AG10803 (cell line): ENCODE data around the gene TPST2.
"Not testable (repeated sequence)": the region's sequence is repeated elsewhere in the genome, so short reads cannot be mapped to it uniquely, and the experiment has no call there.

Experiments used
- DNase-seq: peaks from one replicate; pipeline ENCODE4 v3.0.0; 2010; ENCODE audit warnings: low read depth
- H3K4me3 ChIP-seq: 2 replicates; pipeline ENCODE4 v1.5.1; 2011; ENCODE audit warnings: mild to moderate bottlenecking, low read length, control low read depth
- CTCF ChIP-seq: conservative IDR thresholded peaks from 2 replicates; pipeline ENCODE4 v1.5.1; 2011; ENCODE audit warnings: mild to moderate bottlenecking, low read length, control low read depth, inconsistent platforms

Gene TPST2

DNA sequence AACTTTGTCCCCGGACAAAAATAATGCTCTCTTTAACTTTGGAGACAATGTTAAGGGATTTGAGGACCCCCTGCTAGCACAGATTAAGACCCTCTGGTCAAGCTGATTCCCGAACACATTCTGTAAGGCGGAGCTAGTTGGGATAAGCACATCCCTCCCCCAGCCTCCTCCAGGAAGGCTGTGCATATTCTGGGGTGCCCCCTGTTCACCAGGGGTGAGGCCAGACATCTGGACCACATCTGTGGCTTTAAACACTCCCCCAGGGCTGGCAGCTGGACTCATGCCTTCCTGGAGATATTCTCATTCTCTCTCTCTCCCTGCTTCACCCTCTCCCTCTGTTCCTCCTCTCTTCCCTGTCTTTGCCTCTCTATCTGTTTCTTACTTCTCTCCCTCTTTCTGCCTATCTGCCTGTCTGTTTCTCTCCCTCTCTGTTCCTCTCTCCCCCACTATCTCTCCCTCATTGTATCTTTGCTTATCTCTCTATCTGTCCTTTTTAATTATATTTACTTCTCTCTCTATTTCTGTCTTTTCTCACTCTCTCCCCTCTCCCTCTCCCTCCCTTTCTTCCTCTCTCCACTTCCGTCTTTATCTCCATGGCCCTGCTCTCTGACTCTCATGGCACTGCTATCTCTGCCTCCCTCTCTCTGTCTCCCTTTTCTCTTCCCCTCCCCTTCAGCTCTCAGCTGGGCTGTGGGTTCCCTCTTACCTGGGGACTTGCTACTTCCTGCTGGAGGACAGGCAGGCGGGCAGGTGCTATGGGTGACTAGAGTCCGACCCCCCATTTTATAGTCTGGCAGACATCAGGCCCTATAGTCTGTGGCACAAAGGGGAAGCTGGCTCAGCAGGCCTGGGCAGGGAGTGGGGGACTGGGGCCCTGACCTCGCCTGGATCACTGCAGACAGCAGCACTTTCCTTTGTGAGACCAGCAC lies 27.6 kb upstream of the TPST2 start, which contains the start of gene CRYBB1:
Gene CRYBB1, minus strand, starts transcription at position 757 of the 929 bp plus-strand sequence. CDS start 1,708 bp downstream, outside the sequence.
- no peak for TF ChIP-seq CTCF
- peak; percentile 67 for DNase-seq
- no peak within 1 kb of the TSS for H3K4me3 ChIP-seq

DNA sequence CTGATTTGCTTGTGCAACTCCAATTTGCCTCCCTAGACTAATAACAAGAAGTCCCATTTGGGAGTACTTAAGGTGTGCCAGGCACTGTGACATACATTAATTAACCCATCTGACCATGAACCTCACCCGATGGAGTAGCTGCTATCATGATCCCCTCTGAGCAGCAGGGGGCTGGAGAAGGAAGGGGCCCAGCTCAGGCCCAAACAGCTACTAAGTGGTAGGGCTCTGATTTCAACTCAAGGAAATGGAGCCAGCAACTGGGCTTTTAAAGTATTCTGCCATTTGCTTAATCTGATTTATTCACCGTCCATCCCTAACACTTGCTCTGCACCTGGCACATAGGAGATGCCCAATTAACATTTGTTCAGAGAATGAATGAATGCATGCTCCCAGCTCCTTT lies 26.7 kb upstream of the TPST2 start:
- no peak overlapping the region for H3K4me3 ChIP-seq
- DNase-seq, result no peak
- no peak for TF ChIP-seq CTCF

DNA sequence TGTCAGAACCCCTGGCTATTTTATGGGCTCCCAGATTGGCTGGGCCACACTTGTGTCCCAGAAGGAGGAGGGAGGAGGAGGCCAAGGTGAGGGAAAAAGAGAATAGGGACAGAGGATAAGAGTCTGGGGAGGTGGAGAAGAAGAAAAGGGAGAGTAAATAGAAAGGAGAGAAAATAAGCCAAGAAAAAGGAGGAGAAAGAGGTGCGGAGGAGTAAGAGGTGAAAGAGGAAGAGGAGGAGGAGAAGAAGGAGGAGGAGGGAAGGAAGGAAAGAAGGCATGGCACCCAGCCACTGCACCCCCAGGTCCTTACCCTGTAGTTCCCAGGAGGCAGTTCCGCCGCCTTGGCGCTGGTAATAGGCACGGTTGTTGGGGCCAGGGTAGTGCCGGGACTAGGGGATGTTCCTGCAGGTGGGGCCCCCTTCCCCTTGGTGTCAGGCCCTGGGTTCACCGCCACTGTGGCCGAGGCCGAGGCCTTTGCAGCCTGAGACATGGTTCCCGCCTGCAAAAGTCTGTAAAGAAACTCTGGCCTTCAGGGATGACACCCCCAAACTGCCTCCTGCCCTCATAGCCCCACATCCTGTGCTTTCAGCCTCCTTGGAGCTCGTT lies 26.0 kb upstream of the TPST2 start:
- no peak overlapping the region for H3K4me3 ChIP-seq
- no peak for DNase-seq
- TF ChIP-seq CTCF, result no peak

DNA sequence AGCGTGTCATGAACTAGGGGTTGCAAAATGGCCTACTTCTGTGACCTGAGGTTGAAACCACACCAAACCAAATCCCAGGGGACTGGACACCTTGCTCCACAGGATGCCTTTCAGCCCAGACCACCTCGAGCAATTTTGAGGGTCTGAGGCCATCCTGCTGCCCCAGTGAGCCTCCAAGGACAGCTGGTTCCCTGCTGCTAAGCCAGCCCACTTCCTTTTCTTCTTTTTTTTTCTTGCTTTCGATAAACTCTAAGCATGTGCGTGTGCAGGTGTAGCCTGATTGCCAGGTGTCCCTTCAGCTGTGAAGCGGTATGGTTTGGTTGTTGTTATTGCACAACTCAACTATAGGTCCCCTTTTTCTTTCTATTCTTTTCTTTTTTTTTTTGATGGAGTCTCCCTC lies 25.2 kb upstream of the TPST2 start:
- no peak overlapping the region for H3K4me3 ChIP-seq
- no peak for DNase-seq
- no peak for TF ChIP-seq CTCF

- no peak overlapping the region for H3K4me3 ChIP-seq
- TF ChIP-seq CTCF, result no peak
- no peak for DNase-seq
These were observed 24.4 kb upstream of the TPST2 start for GRCh38 chr22:26614322-26614721.

DNA sequence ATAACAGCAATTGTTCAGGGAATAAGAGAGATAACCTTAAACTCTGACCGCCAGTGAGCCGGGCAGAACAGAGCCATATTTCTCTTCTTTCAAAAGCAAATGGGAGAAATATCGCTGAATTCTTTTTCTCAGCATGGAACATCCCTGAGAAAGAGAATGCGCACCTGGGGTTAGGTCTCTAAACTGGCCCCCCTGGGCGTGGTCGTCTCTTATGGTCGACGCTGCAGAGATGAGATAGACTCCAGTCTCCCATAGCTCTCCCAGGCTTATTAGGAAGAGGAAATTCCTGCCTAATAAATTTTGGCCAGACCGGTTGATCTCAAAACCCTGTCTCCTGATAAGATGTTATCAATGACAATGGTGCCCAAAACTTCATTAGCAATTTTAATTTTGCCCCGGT lies 23.8 kb upstream of the TPST2 start:
- not testable (repeated sequence) for H3K4me3 ChIP-seq, DNase-seq

GRCh38 chr22:26612652-26613051 lies 22.7 kb upstream of the TPST2 start:
- DNase-seq, result no peak
- no peak for TF ChIP-seq CTCF
- H3K4me3 ChIP-seq, result no peak overlapping the region
